Stimulated activated CD4-positive, alpha-beta T cell treated with anti-CD3 and anti-CD28 coated beads, Interleukin-15, amount 100 ng/mL, for 1 hour (primary cell): Measurements from ENCODE around the gene ENO4.
A peak's percentile ranks its signal among the peaks of the same experiment; 100 is the strongest.

Experiments used
- DNase-seq, 2 donors: peaks; one replicate each; pipeline ENCODE4 v3.0.0-alpha.2; 2020; ENCODE audit warnings: low read depth in 1 of 2, low spot score in 1 of 2

The ENO4 gene, protein sequence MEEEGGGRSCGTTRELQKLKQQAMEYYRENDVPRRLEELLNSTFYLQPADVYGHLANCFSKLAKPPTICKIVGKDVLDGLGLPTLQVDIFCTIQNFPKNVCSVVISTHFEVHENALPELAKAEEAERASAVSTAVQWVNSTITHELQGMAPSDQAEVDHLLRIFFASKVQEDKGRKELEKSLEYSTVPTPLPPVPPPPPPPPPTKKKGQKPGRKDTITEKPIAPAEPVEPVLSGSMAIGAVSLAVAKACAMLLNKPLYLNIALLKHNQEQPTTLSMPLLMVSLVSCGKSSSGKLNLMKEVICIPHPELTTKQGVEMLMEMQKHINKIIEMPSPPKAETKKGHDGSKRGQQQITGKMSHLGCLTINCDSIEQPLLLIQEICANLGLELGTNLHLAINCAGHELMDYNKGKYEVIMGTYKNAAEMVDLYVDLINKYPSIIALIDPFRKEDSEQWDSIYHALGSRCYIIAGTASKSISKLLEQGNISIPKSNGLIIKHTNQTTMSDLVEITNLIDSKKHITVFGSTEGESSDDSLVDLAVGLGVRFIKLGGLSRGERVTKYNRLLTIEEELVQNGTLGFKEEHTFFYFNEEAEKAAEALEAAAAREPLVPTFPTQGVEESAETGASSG

DNA sequence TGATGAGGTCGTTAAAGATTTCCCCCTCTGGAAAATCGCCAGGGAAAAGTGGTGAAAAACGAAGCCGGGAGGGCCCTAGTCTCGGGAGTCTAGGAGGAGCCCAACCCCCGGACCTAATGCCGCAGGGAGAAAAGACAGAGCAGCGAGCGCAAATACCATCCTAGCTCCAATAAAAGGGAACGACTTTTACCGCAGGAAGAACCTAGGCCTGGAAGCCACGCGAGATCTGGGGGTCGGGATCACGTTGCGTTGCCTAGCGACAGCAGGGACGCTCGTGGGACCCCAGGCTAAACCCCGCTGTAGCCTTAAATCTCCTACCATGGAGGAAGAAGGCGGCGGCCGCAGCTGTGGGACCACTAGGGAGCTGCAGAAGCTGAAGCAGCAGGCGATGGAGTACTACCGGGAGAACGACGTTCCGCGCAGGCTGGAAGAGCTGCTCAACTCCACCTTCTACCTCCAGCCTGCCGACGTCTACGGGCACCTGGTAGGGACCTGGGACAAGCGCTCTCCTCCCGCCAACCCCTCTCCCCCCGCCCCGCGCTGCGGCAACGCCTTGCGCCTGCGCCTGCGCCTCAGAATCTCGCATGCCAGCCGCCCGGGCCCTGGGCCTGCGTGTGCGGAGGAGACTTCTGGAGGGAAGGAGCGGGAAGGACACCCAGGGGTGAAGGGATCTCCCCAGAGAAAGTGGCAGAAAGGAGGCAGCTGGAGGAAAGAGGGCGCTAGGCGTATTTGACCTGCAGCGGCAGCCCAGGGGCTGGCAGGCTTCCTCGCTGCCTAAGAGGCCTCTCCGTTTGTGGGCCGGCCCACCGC lies at the start of gene ENO4:
ENO4 (plus strand) TSS at position 252 of the 810 bp plus-strand sequence; CDS start at position 320, 68 bp downstream.
- peak in 1 of 2 donors; percentile 31 for DNase-seq

DNA sequence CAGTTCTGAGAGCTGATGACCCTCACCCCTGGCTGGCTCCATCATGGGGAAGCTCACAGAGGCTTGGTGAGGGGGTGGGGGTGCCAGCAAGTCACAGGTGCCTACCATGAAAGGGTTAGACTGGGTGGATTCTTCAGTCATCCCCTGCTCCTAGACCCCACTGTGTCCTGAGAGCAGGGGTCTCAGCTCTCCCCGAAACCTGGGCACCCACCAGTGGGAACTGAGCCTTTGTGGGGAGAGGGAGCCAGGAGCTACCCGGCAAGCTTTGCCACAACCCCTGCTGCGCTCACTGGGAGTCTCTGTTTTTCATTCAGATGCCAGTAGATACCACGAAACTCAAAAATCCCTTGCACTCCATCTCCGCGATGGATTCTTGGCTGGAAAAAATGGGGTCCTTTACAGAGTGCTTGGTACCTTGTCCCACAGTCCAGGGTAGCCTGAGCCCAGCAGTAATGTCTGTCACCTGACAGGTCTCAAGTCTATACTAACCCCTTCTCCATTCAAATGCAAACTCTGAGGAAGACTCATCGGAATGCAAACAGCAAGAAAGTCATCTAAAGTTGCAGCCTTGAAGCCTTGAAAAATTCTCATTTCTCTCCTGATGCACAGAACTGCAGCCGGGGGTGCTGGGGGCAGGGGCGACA lies 48.9 kb upstream of the ENO4 start:
- no peak for DNase-seq

DNA sequence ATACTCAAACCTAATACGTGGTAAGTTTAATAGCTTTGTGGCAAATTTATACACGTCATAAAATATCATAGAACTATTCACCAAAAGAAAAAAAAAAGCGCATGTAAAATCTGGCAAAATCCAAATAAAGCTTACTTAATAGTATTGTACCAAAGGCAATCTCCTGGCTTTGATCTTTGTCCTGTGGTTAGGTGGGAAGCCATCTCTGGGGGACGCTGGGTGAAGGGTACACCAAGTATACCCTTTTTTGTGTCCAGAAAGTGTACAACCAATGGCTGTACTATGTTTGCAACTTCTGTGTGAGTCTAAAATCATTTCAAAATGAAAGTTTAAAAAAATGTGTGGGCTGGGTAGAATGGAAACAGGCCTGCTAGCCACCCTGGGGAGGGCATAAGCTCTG lies 47.6 kb upstream of the ENO4 start:
- DNase-seq = no peak

DNA sequence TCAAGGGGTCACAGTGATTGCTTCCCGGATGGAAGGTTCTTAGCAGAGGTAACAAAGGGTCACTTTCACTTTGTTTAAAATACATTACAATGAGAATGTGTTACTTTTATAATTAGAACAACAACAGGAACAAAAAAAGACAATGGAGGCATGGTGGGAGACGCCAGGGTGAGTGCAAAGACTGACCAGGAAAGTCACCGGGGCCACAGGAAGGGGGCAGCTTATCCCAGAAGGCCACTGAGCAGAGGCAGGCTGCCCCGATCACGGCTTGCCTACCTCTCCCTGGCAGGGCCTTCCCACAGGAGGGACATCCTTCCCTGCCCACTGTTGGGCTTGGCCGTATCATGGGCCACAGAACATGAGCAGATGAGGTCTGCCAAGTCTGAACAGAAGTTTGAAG lies 46.8 kb upstream of the ENO4 start:
- no peak for DNase-seq

DNA sequence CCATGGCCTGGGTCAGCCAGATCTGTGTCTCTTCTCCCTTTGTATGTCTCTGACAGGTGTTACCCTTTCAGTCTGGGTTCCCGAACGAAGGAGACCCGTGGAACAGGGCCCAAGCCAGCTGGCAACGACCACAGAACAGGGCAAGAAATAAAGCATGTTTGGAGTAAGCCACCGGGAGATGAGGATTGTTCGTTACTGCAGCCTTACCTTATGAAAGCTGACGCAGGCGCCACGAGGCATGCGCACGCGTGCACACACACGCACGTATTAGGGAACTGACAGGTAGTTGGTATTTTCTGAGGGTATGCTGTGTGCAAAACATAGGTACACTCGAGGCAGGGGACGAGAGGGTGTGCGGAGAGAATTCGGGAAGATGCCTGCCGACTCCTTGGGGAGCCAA lies 46.4 kb upstream of the ENO4 start:
- DNase-seq = no peak

DNA sequence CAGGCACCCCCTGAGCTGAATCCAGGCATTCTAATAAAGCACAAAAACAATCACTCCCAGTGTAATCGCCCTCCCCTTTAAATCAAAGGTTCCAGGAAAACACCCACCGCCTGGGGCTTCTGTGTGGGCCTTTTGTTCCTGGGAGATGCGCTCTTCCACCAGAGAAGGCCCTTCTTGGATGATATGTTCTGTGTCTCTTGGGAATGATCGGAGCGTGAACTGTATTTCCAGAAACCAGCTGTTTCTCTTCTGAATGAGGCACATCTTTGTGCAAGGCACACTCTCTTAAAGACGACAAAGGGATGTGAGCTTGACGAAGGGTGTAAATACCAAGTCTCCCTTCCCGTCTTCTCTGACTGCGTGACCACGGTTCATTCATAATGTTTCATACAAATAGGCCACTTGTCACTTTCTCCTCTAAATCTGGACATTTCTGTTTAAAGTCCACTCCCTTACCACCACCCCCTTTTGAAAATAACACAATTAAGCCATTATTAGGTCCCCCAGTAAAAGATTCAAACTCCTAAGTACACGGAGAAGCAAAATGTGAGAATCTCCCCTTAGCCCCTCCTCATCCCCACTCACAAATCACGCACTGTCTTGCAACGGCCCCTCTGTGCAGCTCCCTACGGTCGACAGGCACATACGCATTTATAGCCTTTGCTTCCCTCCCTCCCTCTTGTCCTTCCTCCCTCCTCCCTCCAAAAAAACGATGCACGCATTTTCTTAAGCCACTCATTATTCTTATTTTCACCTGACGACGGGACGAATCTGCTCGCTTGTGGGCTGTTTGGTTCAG lies 45.6 kb upstream of the ENO4 start:
- DNase-seq = no peak

DNA sequence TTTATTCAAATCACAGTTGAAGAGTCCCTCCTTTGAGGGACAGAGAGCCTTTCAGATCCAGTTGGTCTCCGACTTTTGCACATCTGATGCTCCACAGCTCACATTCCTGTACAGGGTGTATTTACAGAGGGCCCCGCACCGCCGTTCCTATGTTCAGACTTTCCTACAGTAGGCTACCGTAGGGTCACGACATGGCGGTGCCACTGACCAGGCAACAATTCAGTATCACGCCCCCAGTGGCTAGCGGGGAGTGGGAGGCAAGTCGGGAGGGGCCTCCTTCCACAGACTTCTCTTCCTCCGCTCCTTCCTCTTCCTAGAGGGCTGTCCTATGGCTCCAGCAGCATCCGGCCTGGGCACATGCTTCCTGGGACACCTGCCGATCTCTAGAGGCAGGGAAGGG lies 40.6 kb upstream of the ENO4 start:
- no peak for DNase-seq

DNA sequence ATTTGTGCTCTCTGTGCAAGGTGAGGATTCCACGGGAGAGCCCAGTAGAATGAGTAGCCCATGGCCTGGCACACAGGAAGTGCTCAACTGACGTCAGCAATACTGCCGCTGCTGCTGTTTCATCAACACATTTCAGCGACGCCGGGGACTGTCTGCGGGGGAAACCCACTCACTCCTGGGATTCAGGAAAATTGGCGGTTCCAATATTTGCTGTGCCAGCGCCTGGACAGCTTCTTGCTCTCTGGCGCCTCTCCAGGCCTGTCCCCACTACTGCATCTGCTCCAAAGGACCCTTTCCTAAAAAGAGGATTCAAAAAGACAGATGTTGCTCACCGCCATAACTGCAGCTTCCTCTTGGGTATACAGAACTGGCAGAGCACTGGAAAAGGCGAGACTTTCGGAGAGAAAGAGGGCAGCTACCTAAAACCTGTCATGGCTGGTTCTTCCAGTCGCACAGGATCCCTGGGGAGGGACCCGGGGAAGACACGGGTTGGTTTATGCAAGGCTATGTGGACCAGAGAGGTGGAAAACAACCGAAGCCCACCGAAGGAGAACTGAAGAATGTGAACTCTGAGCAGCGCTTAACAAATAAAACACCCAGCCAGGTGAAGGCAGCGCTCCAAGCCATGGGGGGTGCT lies 39.7 kb upstream of the ENO4 start:
- DNase-seq = no peak

DNA sequence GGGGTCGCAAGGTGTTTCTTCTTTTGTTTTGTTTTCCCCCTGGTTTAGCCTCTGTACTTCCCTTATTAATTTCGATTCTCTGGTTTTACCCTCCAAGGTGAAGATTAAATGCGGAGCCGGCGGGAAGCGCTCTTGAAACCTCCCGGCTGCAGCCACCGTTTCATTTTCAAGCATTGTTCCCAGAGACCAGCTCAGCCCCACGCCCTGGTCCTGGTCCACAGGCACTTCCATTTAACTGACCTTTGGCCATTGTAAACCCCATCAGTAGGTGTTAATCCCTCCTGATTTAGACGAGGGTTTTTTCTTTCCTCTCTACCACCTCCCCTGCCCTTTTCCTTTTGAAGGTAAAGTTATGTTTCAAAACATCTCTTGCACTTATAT lies 39.2 kb upstream of the ENO4 start:
- no peak for DNase-seq

DNA sequence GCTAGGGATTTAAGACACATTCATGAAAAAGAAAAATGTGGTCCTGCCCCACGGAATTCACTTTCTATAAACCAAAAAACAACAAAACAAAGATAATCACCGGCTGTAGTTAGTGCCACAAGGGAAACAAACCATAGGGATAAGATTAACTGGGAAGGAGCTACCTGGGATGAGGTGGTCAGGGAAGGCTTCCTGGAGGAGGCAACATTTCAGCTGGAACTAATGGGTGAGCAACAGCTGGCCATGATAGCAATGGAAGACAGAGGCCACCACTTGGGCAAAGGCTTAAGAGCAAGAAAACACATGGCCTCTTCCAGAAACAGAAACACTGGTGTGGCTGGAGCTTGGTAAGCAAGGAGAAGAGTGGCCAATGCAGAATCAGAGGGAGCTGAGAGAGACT lies 38.4 kb upstream of the ENO4 start:
- no peak for DNase-seq

DNA sequence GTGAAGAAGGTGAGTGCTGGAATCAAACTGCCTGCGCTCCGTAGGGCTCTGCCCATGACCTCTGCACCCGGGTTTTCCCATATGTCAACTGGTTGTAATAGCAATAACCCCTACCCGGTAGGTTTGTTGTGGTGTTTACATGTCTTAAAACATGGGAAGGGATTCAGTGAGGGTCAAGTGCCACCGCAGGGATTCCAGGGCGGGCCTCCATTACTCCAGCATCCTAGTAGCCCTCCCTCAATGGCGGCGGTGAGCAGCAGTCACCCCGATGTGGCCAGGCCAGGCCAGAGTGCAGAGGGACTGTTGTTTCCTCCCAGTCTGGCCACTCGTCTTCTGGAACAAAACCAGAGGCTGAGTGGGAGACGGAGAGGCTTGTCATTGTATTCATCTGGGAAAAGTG lies 37.6 kb upstream of the ENO4 start:
- no peak for DNase-seq

DNA sequence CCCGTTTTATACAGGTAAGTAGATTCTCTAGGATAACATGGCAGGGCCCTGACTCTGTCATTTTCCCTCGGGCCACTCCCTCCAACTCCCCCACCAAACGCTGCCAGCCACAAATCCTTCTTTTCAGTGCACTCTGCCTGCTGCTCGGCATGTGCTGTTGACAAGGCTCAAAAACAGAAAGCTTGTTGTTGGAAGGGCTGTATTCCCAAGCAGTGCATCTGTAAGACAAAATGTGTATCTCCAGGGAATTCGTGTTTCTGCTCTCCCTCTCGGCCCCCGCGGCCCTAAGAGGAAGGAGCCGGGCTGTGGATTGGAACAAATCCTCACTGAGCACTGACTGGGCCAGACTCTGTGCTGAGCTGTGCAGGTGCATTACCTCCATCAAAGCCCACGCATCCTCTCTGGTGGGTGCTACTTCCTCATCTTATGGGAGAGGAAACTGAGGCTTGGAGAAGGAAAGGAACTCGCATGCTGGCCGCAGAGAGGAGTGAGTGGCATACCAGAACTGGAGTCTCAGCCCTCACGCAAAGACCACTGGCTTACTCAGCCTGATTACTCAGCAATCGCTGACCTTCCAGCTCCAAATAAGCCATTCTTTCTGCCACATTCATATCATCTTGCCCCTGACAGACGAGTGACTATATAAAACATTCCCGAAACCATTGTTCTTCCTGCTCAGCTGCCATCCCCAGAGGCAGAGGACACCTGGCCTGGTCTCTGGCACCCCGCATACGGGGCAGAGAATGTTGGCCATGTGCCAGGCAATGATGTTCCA lies 33.5 kb upstream of the ENO4 start:
- DNase-seq = no peak

DNA sequence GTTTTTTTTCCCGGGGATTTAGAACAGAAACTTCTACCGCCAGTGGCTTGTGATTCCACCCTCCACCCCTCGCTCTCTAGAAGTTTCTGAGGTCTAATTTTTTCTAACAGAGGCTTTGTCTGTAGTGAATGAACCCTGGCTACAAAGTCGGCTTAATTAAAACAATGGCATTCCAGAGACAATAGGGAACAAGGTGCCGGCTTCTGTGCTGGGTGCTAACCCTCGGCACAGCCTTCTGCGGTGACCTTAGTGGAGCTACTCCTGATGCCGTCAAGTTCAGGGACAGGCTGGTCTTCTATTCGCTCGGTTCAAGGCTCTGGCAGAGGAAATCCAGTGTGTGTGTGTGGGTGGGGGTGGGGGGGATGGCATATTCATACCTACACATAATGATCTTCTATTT lies 32.1 kb upstream of the ENO4 start:
- no peak for DNase-seq

DNA sequence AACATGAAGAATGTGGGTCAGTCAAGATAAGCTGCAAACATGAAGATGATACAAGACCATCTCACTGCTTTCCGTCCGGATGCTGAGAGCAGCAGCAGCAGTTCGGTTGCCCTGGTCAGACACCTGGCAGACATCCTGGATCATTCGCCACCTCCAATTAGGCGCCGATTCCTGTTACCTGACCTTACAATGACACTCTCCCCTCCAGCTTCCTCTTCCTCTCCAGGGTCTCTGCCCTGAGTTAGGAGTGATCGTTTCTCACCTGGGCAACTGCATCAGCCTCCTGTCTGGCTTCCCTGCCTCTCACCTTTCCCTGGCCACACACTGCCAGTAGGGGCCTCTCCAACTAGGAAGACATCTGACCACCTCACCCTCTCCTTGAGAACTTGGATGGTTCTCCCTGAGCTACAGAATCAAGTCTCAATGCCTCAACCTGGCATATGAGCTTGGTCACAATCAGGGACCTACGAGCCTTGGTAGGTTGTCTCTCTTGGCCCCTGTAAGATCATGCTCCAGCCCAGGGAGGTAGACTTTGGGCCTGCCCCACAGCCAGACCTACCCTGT lies 31.4 kb upstream of the ENO4 start:
- DNase-seq = no peak

DNA sequence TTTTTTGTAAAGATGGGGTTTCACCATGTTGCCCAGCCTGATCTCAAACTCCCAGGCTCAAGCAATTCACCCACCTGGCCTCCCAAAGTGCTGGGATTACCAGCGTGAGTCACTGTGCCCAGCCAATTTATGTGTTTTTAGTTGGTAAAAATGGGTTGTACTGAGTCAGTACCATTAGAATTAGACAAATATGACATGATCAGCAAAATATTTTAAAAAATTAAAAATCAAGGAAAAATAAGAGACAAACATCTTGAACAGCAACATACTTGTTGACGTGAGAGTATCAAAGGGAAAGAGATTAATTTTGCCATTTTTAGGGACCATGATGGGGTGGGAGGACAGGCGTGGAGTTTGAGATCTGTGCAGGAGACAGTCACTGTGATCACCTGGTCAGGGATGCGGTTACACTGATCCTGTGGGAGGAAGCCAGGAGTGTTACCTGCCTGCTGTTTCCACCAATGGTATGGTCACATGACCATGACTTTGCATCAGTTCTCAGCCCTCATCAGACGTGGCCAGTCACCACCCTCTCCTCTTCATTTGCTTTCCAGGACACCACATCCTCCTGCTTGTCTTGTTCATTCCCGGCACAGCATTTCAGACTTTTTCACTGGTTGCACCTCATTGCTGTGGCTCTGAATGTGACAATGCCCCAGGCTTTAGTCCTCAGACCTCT lies 29.2 kb upstream of the ENO4 start:
- no peak for DNase-seq

DNA sequence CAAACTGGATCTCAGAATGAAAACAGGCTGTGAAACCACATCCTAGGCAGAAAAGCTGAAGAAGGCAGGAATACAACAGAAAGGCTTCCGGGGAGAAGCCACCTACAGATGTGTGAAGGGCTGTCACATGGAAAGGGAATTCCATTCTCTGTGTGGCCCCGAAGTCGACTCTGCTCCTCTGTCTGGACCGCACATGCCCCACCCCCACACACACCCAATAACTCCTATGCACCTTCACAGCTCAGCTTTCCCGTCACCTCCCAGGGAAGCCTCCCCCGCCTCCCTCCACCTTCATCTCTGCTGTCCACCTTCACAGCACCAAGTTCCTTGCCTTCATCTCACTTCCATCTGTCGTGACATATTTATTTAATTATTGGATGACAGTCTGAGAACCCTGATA lies 23.4 kb upstream of the ENO4 start:
- DNase-seq = no peak

DNA sequence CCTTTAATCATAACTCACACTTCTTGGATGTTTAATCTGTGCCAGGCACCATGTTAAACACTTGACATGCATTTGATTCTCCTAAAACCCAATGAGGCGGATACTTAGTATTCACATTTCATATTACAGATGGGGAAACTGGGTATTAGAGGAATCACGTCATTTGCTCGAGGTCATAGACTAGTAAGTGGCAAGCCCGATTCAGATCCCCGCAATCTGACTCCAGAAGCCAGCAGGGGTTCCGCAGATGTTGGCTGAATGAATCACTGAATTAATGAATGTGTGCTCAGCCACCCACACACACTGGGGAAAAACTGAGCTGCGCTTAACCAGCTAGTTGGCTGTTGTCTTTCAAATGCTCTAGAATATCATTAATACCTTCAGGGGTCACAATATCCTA lies 22.5 kb upstream of the ENO4 start:
- no peak for DNase-seq

DNA sequence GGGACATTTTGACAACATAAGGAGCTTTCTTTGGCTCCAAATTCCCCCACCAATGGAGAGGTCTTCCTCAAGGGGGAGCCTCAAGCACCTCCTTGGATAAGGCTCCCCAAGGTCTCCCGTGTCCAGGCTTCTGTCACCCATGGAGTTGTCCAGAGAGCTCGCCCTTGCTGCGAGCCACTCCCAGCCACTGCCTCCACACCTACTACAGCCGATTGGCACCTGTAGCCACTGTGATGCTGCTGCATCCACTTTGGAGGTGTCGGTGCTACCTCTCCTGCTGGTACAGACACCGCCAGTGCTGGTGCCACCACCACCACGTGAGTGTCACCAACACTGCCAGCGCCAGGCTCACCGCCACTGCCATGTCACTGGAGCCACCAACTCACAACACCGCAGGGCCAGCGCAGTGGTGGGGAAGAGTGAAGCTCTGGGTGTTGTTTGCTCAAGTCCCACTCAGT lies 22.1 kb upstream of the ENO4 start:
- no peak for DNase-seq

DNA sequence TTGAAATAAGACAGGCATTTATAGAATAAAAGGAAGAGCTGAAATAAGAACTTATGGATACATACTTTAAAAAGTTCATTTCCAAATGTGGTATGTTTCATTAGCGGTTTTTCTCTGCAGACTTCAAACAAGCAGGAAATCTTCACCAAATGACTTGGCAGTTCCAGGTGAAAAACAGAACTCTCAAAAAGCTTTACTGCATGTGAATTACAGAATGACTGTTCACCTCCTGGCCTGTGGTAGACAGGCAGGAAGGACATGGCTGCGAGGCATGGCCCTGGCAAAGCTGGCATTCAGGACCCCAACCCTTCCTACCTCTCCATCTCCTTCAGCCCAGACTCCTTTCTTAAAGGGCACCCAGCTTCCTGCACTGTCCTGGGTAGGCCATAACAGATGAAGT lies 21.2 kb upstream of the ENO4 start:
- no peak for DNase-seq
